IgD-negative memory B cell (primary cell): ENCODE measurements around the gene KRTAP1-1. TPM values are rescaled to one million over a fixed set of nuclear protein-coding genes. Genes with fewer than 3 reads are reported as not detected.
"Not testable (repeated sequence)": the region's sequence is repeated elsewhere in the genome, so short reads cannot be mapped to it uniquely, and the experiment has no call there.

ENCODE experiments used
- H3K27ac Mint-ChIP-seq, 3 donors: one replicate each; pipeline ENCODE4 v1.8.0; 2020 to 2022; ENCODE audit warnings: mild to moderate bottlenecking in 3 of 3, mixed read lengths in 3 of 3, moderate library complexity in 1 of 3
- H3K27me3 Mint-ChIP-seq: one replicate; pipeline ENCODE4 v1.8.0; 2021; ENCODE audit warnings: mixed read lengths
- H3K36me3 Mint-ChIP-seq: one replicate; pipeline ENCODE4 v1.8.0; 2020; ENCODE audit warnings: mild to moderate bottlenecking, mixed read lengths
- H3K4me1 Mint-ChIP-seq, 3 donors: one replicate each; pipeline ENCODE4 v1.8.0; 2020 to 2022; ENCODE audit warnings: mixed read lengths in 3 of 3, mild to moderate bottlenecking in 1 of 3
- H3K4me3 Mint-ChIP-seq, 4 donors: one replicate each; pipeline ENCODE4 v1.8.0; 2020 to 2022; ENCODE audit warnings: mild to moderate bottlenecking in 4 of 4, mixed read lengths in 4 of 4, moderate library complexity in 3 of 4
- H3K9me3 Mint-ChIP-seq, 3 donors: one replicate each; pipeline ENCODE4 v1.8.0; 2020 to 2021; ENCODE audit warnings: mixed read lengths in 3 of 3, mild to moderate bottlenecking in 1 of 3
- polyA plus RNA-seq: library from polyadenylated mRNA; unstranded; fragments of 300-500 nt; fragmentation: Illumina TruSeq; gene quantifications from one replicate; pipeline ENCODE4 v1.2.3, GENCODE V29; 2021

KRTAP1-1 gene
- polyA plus RNA-seq, 1 donor from 2014 or later: not detected

DNA sequence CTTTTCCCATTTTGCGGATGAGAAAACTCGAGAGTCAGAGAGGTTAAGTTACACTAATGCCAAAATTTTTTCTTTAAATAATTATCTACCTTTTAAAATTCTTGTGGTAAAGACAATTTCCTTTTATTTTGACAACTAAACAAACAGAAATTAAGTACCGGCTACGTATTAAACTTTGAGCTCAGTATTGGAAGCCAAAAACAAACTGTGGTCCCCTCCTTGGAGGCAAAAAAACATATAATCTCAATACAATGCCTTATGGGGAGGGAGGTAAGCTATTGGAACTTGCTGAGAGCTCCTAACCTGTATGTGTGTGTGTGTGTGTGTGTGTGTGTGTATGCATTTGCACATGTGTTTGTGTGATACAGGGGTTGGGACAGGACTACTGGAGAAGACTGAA is 22.2 kb upstream of the KRTAP1-1 start:
- H3K36me3 Mint-ChIP-seq: no peaks in the 10 kb centered on the region
- no peak overlapping the region for H3K27ac Mint-ChIP-seq
- peaks cover 16% of the 10 kb centered on the region for H3K27me3 Mint-ChIP-seq
- no peak overlapping the region for H3K4me3 Mint-ChIP-seq
- no peaks in the 10 kb centered on the region for H3K4me1 Mint-ChIP-seq
- no peaks in the 10 kb centered on the region for H3K9me3 Mint-ChIP-seq

DNA sequence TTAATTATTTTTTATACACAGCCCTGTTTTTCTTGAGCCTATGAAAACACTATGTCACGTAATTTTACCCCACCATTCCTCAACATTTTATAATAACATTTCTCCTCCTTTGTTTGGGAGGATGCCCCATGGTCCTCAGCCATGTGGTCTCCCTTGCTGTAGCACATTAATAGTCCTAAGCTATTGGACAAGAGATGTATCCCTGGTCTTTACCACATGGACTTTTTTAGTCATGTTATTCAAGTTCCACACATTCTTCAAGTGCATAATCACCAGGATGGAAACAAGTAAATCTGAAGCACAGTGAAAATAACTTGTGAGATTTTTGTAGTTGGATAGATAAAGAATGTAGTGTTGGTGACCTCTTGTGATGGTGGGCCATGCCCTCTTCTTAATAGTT is 20.7 kb upstream of the KRTAP1-1 start:
- peaks cover 16% of the 10 kb centered on the region for H3K27me3 Mint-ChIP-seq
- no peaks in the 10 kb centered on the region for H3K4me1 Mint-ChIP-seq
- H3K27ac Mint-ChIP-seq: no peak overlapping the region
- H3K9me3 Mint-ChIP-seq: peaks cover 0 to 3% (median 2%) of the 10 kb centered on the region in 3 donors
- no peak overlapping the region for H3K4me3 Mint-ChIP-seq
- H3K36me3 Mint-ChIP-seq: no peaks in the 10 kb centered on the region

GRCh38 chr17:41060052-41060604 is 18.9 kb upstream of the KRTAP1-1 start, which contains the start of gene KRTAP2-3:
TSS of gene KRTAP2-3 (minus strand) at chr17:41060114. CDS start at chr17:41060050, 64 bp downstream.
- H3K36me3 Mint-ChIP-seq: no peaks in the 10 kb centered on the region
- no peaks in the 10 kb centered on the region for H3K4me1 Mint-ChIP-seq
- H3K9me3 Mint-ChIP-seq: peaks cover 1 to 3% (median 2%) of the 10 kb centered on the region in 3 donors
- H3K4me3 Mint-ChIP-seq: no peak within 1 kb of the TSS
- H3K27ac Mint-ChIP-seq: no peak within 1 kb of the TSS
- peaks cover 17% of the 10 kb centered on the region for H3K27me3 Mint-ChIP-seq

- H3K27ac Mint-ChIP-seq, H3K9me3 Mint-ChIP-seq, H3K4me3 Mint-ChIP-seq, H3K36me3 Mint-ChIP-seq, H3K4me1 Mint-ChIP-seq: not testable (repeated sequence)
- H3K27me3 Mint-ChIP-seq: peaks cover 17% of the 10 kb centered on the region
Measured at GRCh38 chr17:41059276-41060051, 18.2 kb upstream of the KRTAP1-1 start.

DNA sequence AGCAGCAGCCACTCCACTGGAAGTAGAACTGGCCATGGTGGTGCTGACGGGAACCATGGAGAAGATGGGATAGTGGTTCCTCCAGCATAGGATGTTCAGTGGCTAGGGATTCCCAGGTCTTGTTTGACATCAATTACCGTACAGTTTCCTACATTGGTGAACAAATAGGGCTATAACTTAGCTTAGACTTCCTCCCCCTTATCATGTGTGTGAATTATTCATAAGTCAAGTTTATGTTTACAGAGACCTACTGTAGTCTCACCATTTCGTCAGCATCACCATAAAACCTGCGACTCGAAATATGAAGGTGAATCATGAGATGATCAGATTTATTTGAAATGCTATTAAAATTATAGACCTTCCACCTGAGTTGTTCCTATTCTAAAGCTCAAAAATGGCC is 17.5 kb upstream of the KRTAP1-1 start:
- Mint-ChIP-seq H3K27me3 (peaks cover 17% of the 10 kb centered on the region), H3K36me3 (no peaks in the 10 kb centered on the region), H3K9me3 (peaks cover 1 to 4% (median 2%) of the 10 kb centered on the region in 3 donors), H3K27ac (no peak overlapping the region), H3K4me1 (peaks cover 0 to 2% (median 0%) of the 10 kb centered on the region in 3 donors), H3K4me3 (no peak overlapping the region)

- H3K4me1 Mint-ChIP-seq: peaks cover 0 to 2% (median 0%) of the 10 kb centered on the region in 3 donors
- peaks cover 21% of the 10 kb centered on the region for H3K27me3 Mint-ChIP-seq
- no peaks in the 10 kb centered on the region for H3K36me3 Mint-ChIP-seq
- no peak overlapping the region for H3K4me3 Mint-ChIP-seq
- peaks cover 1 to 7% (median 2%) of the 10 kb centered on the region in 3 donors for H3K9me3 Mint-ChIP-seq
- no peak overlapping the region for H3K27ac Mint-ChIP-seq
Measured at GRCh38 chr17:41057547-41057946, 16.3 kb upstream of the KRTAP1-1 start.

- Mint-ChIP-seq H3K27me3 (peaks cover 14% of the 10 kb centered on the region), H3K27ac (peak within 1 kb of the TSS in 1 of 3 donors; percentile 46)
- H3K9me3 Mint-ChIP-seq, H3K36me3 Mint-ChIP-seq, H3K4me3 Mint-ChIP-seq, H3K4me1 Mint-ChIP-seq: not testable (repeated sequence)
Measured at GRCh38 chr17:41055130-41055529, 13.9 kb upstream of the KRTAP1-1 start, which contains the start of gene KRTAP2-2. TSS of gene KRTAP2-2 (minus strand) at chr17:41055230. CDS start at chr17:41055211, 19 bp downstream.

DNA sequence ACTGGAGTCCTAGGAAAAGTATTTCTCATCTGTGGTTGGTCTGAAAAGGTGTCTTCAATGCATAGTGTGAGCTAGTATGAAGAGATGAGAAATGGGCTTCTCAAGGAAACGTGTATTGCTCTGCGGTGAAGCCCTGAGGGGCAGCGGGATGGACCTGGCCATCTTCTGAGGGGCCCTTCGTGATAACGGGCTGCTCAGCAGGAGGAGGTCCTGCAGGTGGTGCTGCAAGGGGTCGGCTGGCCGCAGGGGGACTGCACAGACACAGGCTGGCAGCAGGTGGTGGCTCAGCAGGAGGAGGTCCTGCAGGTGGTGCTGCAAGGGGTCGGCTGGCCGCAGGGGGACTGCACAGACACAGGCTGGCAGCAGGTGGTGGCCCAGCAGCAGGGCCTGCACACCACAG is 13.3 kb upstream of the KRTAP1-1 start:
- H3K27ac Mint-ChIP-seq, H3K4me1 Mint-ChIP-seq, H3K36me3 Mint-ChIP-seq, H3K9me3 Mint-ChIP-seq, H3K4me3 Mint-ChIP-seq: not testable (repeated sequence)
- H3K27me3 Mint-ChIP-seq: peaks cover 14% of the 10 kb centered on the region

DNA sequence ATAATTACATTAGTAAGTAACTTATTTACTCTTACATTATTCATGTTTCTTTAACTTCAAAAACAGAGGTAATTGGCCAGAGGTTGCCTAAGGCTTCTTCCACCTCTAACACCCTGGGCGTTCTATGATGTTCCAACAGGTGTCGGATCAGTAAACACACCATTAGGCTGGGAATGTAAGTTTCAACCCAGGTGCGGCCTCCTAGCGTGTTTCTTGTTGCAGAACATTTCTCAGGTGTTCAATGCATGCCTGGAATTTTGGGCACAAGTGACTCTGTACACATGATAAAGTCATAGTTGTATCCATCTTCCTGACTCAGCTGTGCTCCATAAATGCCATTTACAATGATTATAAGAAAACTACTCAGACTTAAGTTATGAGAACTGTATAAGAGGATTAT is 12.8 kb upstream of the KRTAP1-1 start:
- no peak overlapping the region for H3K4me3 Mint-ChIP-seq
- peaks cover 0 to 4% (median 2%) of the 10 kb centered on the region in 3 donors for H3K4me1 Mint-ChIP-seq
- H3K27ac Mint-ChIP-seq: peak overlapping the region in 1 of 3 donors; percentile 46
- H3K27me3 Mint-ChIP-seq: peaks cover 11% of the 10 kb centered on the region
- no peaks in the 10 kb centered on the region for H3K36me3 Mint-ChIP-seq
- peaks cover 1 to 7% (median 2%) of the 10 kb centered on the region in 3 donors for H3K9me3 Mint-ChIP-seq

DNA sequence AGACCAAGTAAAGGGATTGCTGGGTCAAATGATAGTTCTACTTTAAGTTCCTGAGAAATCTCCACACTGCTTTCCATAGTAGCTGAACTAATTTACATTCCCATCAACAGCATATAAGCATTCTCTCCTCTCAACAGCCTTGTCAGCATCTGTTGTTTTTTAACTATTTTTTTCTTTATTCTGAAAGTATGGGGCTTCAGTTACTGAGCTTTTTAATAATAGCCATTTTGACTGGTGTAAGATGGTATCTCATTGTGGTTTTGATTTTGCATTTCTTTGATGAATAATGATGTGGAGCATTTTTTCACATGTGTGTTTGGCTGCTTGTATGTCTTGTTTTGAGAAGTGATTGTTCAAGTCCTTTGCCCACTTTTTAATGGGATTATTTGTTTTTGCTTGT is 11.3 kb upstream of the KRTAP1-1 start:
- no peak overlapping the region for H3K27ac Mint-ChIP-seq
- no peaks in the 10 kb centered on the region for H3K36me3 Mint-ChIP-seq
- H3K9me3 Mint-ChIP-seq: peaks cover under 1 to 6% (median 1%) of the 10 kb centered on the region in 3 donors
- no peak overlapping the region for H3K4me3 Mint-ChIP-seq
- H3K4me1 Mint-ChIP-seq: peaks cover 0 to 6% (median 5%) of the 10 kb centered on the region in 3 donors
- H3K27me3 Mint-ChIP-seq: peaks cover 13% of the 10 kb centered on the region

GRCh38 chr17:41049110-41049509 is 7.9 kb upstream of the KRTAP1-1 start:
- no peaks in the 10 kb centered on the region for H3K36me3 Mint-ChIP-seq
- peaks cover 13% of the 10 kb centered on the region for H3K27me3 Mint-ChIP-seq
- no peak overlapping the region for H3K4me3 Mint-ChIP-seq
- H3K27ac Mint-ChIP-seq: no peak overlapping the region
- H3K9me3 Mint-ChIP-seq: peaks cover 0 to 6% (median 0%) of the 10 kb centered on the region in 3 donors
- H3K4me1 Mint-ChIP-seq: peaks cover 0 to 6% (median 5%) of the 10 kb centered on the region in 3 donors

GRCh38 chr17:41048441-41048840 is 7.2 kb upstream of the KRTAP1-1 start:
- Mint-ChIP-seq H3K27ac (no peak overlapping the region), H3K27me3 (peaks cover 13% of the 10 kb centered on the region), H3K4me3 (no peak overlapping the region), H3K9me3 (peaks cover 1 to 7% (median 3%) of the 10 kb centered on the region in 3 donors), H3K4me1 (peaks cover 0 to 6% (median 5%) of the 10 kb centered on the region in 3 donors), H3K36me3 (no peaks in the 10 kb centered on the region)

- H3K36me3 Mint-ChIP-seq, H3K27me3 Mint-ChIP-seq, H3K4me3 Mint-ChIP-seq, H3K27ac Mint-ChIP-seq, H3K4me1 Mint-ChIP-seq: not testable (repeated sequence)
- peaks cover 3 to 12% (median 10%) of the 10 kb centered on the region in 3 donors for H3K9me3 Mint-ChIP-seq
Measured at GRCh38 chr17:41046735-41047465, 5.7 kb upstream of the KRTAP1-1 start, which contains the start of gene KRTAP2-1. TSS of gene KRTAP2-1 (minus strand) at chr17:41047316. CDS start at chr17:41047267, 49 bp downstream.

DNA sequence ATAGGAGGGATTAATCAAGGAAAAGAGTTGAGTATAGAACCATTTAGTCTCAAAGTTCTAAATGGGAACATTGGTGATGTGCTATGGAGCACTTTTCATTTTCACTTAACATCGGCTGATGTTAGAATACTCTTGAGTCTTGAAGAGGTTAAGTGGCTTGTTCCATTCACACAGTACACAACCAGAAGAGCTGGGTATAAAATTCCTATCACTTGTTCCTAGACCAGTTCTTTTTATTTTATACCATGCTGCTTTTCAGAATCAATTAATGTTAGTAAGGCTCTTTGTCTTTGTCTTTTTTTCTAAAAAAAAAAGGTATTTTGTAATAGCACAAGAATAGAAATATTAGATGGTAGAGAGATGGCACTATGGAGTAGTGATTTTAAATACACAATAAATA is 1.7 kb upstream of the KRTAP1-1 start:
- no peaks in the 10 kb centered on the region for H3K36me3 Mint-ChIP-seq
- no peak overlapping the region for H3K4me3 Mint-ChIP-seq
- peaks cover 0 to 2% (median 0%) of the 10 kb centered on the region in 3 donors for H3K4me1 Mint-ChIP-seq
- H3K9me3 Mint-ChIP-seq: peaks cover 5 to 12% (median 12%) of the 10 kb centered on the region in 3 donors
- no peak overlapping the region for H3K27ac Mint-ChIP-seq
- H3K27me3 Mint-ChIP-seq: peaks cover 15% of the 10 kb centered on the region

DNA sequence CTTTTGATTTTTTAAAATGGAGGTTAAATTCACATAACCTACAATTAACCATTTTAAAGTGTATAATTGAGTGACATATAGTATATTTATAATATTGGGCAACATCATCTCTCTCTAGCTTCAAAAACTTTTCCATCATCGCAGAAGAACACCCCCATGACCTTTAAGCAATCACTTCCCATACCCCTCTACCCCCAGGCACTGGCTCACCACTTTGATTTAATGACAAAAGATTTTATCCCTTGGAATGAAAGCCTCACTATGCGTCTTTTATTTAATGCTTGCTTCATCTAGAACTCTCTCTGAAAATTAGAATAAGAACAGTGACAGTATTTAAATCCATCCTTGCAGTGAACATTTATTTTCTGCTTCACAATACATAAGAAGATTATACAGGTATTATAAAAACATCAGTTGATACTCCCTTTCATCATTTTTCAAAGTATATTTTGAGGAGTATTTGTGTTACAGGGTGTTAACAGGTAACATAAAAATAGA is 3.3 kb downstream of the KRTAP1-1 start:
- Mint-ChIP-seq H3K27ac (no peak overlapping the region), H3K4me3 (no peak overlapping the region)

More for the DNA sequence above, 3.3 kb downstream of the KRTAP1-1 start:
- peaks cover 2 to 7% (median 3%) of the 10 kb centered on the region in 3 donors for H3K9me3 Mint-ChIP-seq
- H3K4me1 Mint-ChIP-seq: no peaks in the 10 kb centered on the region
- H3K36me3 Mint-ChIP-seq: no peaks in the 10 kb centered on the region
- H3K27me3 Mint-ChIP-seq: peaks cover 15% of the 10 kb centered on the region
